Ovary (tissue), 9 donors: ENCODE measurements around the gene WDFY4. TPM values are rescaled to one million over a fixed set of nuclear protein-coding genes. Genes with fewer than 3 reads are reported as not detected.

Experiments used
- DNase-seq, 5 donors: peaks; one replicate each; pipeline ENCODE4 v3.0.0-alpha.2; 2019 to 2020
- H3K27ac ChIP-seq, 2 donors: fragments of 200-600 bp; one replicate each; pipeline versions ENCODE4 v1.5.1 to v1.8.0; 2019 to 2022
- H3K27me3 ChIP-seq: fragments of 200-600 bp; one replicate; pipeline ENCODE4 v1.8.0; 2022
- H3K36me3 ChIP-seq: fragments of 200-600 bp; sonication (generic); one replicate; pipeline ENCODE4 v1.5.1; 2019
- H3K4me1 ChIP-seq: one replicate; pipeline ENCODE4 v1.8.1; 2013; ENCODE audit warnings: mild to moderate bottlenecking, moderate library complexity; ENCODE audit not compliant: insufficient read depth
- H3K4me3 ChIP-seq: fragments of 200-600 bp; sonication (generic); one replicate; pipeline ENCODE4 v1.5.1; 2017
- H3K9me3 ChIP-seq, 2 donors: fragments of 200-600 bp in 1 of 2; sonication (generic) in 1 of 2; one replicate each; pipeline versions ENCODE4 v1.5.1 to v1.8.1; 2013 to 2019; ENCODE audit warnings: mild to moderate bottlenecking in 1 of 2, moderate library complexity in 1 of 2
- EP300 ChIP-seq: sonication (generic); formaldehyde crosslinking; IDR thresholded peaks from one replicate; pipeline ENCODE4 v1.6.1; 2017; ENCODE audit warnings: antibody characterized with exemption
- POLR2A ChIP-seq: fragments of 450-650 bp; IDR thresholded peaks from one replicate; pipeline ENCODE4 v1.6.1; 2017; ENCODE audit warnings: antibody characterized with exemption, mild to moderate bottlenecking, moderate library complexity
- WGBS, 3 donors: extraction: QIAGEN DNeasy Blood & Tissue Kit in 1 of 3; methylation state at CpG; one replicate each; pipeline versions ENCODE4 v1.1.5 to v1.1.7; 2013 to 2017; 5-methylcytosine and 5-hydroxymethylcytosine counted together
- intact Hi-C, 4 donors: fragments of 100-400 bp; cut with DNase I; formaldehyde crosslinking; loops; one replicate each; pipeline versions ENCODE4 v1.11.0 to v1.15.1; 2022 to 2023
- polyA plus RNA-seq, 2 donors: library from polyadenylated mRNA; stranded (reverse); fragments of 200-250 nt in 1 of 2; fragments of 350-450 nt in 1 of 2; fragmentation: Illumina TruSeq in 1 of 2; extraction: RNeasy Lipid Tissue Mini Kit (QIAGEN cat#74804) in 1 of 2; gene quantifications; one replicate each; pipeline ENCODE4 v1.2.3, GENCODE V29; 2013 to 2014
- total RNA-seq, 7 donors: library from RNA; depleted of rRNA in 2 of 7; stranded (reverse); fragments of >200 nt in 2 of 7; fragmentation: NEBNext Ultra II Directional in 3 of 7; extraction: Animal tissue kit (Norgen Biotek cat#: 25700) in 3 of 7; gene quantifications; one replicate each; pipeline versions ENCODE4 v1.1.0 to v1.2.4, GENCODE V29; 2016 to 2023
- TF ChIP-seq, protein P1 (sequence below), 3 donors: fragments of 450-650 bp in 2 of 3; fragments of 200-600 bp in 1 of 3; IDR thresholded peaks; one replicate each; pipeline versions ENCODE4 v1.5.1 to v1.8.0; 2016 to 2022; ENCODE audit warnings: antibody characterized with exemption in 3 of 3, mild to moderate bottlenecking in 1 of 3
- donor health status: DM: no; HTN: no; CAD: no; lungs with moderate emphysema.
- donor health status: DM: no; HTN: no; CAD: no.
- donor health status: Bipolar disorder and iron deficiency.
- donor health status: DM: yes; HTN: yes; CAD: no.
- donor health status: DM: no; HTN: no; CAD: no.
- donor health status: DM: yes; HTN: yes; CAD: no.

The WDFY4 gene
- total and polyA plus RNA-seq, 9 donors, result 0.54 to 4.2 (median 1.7) TPM

DNA sequence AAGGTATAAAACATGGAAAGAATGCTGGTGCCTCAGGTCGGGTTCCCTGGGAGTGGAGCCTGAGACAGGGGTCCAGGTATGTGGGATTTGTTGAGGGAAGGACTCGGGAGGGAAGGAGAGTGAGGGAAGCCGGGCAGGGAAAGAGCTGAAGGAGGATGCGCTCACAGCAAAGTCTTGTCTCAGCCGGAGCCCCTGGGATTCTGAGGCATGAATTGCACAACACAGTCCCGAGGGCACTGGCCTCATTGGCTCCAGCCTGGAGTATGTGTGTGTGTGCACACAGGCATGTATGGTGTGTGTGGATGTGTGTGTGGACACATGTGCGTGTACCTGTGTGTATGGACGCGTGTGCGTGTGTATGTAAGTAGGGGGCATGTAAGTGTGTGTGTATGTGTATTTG is 87.4 kb downstream of the WDFY4 start:
- no peaks in the 10 kb centered on the region for H3K9me3 ChIP-seq
- H3K4me1 ChIP-seq, result peaks cover 4% of the 10 kb centered on the region
- H3K4me3 ChIP-seq, result no peak overlapping the region
- no peaks in the 10 kb centered on the region for H3K36me3 ChIP-seq
- no peak overlapping the region for H3K27ac ChIP-seq
- H3K27me3 ChIP-seq, result no peaks in the 10 kb centered on the region
- WGBS, 3 donors, result 82 to 93% (median 84%) methylated on average over 10 of the region's 10 CpGs
- DNase-seq, result no peak
- TF ChIP-seq EP300 (no peak), POLR2A (no peak)
- TF ChIP-seq, protein P1, sequence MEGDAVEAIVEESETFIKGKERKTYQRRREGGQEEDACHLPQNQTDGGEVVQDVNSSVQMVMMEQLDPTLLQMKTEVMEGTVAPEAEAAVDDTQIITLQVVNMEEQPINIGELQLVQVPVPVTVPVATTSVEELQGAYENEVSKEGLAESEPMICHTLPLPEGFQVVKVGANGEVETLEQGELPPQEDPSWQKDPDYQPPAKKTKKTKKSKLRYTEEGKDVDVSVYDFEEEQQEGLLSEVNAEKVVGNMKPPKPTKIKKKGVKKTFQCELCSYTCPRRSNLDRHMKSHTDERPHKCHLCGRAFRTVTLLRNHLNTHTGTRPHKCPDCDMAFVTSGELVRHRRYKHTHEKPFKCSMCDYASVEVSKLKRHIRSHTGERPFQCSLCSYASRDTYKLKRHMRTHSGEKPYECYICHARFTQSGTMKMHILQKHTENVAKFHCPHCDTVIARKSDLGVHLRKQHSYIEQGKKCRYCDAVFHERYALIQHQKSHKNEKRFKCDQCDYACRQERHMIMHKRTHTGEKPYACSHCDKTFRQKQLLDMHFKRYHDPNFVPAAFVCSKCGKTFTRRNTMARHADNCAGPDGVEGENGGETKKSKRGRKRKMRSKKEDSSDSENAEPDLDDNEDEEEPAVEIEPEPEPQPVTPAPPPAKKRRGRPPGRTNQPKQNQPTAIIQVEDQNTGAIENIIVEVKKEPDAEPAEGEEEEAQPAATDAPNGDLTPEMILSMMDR (IDR thresholded peaks at IDR 0.05), result no peak
- intact Hi-C loops, result no loop called here

DNA sequence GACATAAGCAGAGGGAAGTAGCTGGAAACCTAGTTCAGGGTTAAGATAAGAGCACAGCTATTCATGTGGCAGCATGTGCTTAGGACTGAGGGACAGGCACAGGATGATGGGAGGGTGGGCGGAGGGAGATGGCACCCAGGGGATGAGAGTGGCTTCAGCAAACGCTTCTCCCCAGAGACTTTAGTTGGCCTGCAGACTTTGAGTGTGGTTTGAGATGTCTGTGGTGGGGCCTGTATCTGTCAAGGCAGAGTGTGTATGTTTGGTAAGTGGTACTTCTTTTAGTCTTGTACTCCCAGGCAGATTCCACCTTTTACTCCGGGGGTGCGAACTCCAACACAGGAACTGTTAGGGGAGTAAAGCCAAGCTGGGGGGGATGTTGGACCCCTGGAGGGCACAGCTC is 88.9 kb downstream of the WDFY4 start:
- H3K4me1 ChIP-seq, result peaks cover 4% of the 10 kb centered on the region
- DNase-seq, result no peak
- H3K27ac ChIP-seq, result no peak overlapping the region
- no peaks in the 10 kb centered on the region for H3K9me3 ChIP-seq
- H3K36me3 ChIP-seq, result no peaks in the 10 kb centered on the region
- no peak overlapping the region for H3K4me3 ChIP-seq
- H3K27me3 ChIP-seq, result no peaks in the 10 kb centered on the region
- intact Hi-C loops, result no loop called here
- TF ChIP-seq EP300 (no peak), POLR2A (no peak)
- TF ChIP-seq, protein P1 (IDR thresholded peaks at IDR 0.05), result no peak
- 84 to 89% (median 87%) methylated on average over 4 of the region's 4 CpGs for WGBS, 3 donors

DNA sequence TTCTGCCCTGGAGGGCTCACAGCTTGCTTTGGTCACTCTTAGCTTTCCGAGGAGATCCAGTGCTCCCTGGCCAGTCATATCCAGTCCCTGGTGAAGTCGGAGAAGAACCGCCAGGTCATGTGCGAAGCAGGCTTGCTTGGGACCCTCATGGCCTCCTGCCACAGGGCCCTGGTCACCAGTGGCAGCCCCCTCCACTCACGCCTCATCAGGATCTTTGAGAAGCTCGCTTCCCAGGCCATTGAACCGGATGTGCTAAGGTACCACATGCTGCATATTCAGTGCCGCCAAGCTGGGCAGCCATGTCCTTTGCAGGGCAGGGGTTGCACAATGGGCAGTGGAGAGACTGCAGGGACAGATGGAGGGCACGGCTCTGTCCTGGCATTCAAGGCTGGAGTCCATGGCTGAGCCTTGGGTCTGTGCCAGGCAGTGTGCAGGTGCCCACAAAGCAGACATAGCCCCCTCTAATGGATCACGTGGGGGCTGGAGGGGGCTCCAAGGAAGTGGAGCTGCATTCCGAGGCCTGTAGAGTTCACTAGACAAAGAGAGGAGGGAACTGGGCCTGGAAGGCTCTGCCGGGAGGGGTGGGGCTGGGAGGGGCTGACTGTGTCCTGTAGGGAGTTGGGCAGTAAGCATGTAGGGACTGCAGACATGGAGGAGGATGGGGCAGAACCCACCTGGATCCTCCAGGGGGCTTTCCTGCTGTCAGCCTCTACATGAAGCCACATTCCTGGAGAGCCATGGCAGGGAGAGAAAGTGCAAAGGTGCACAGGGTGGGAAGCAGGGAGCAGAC is 89.9 kb downstream of the WDFY4 start:
- Histone ChIP-seq H3K9me3 (no peaks in the 10 kb centered on the region), H3K27ac (no peak overlapping the region), H3K4me3 (no peak overlapping the region), H3K27me3 (no peaks in the 10 kb centered on the region), H3K36me3 (no peaks in the 10 kb centered on the region), H3K4me1 (peaks cover 4% of the 10 kb centered on the region)
- TF ChIP-seq EP300 (no peak), POLR2A (no peak)
- TF ChIP-seq, protein P1 (IDR thresholded peaks at IDR 0.05), result no peak
- 86 to 88% (median 87%) methylated on average over 11 to 12 of the region's 12 CpGs for WGBS, 3 donors
- intact Hi-C loops, result no loop called here
- no peak for DNase-seq

DNA sequence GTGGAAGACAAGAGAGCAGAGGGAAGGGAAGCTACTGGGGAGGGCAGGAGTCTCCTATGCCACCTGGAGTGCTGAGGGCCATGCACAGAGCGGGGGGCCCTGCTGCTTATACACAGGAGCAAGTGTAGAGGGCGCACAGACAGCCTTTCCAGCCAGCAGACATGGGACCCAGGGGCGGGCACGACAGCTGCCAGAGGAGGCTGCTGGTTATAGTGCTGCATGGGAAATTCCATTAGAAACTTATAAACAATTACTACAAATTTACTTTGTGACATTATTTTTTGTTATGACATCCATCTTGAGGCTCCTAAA is 90.5 kb downstream of the WDFY4 start:
- TF ChIP-seq POLR2A, result no peak
- TF ChIP-seq, protein P1 (IDR thresholded peaks at IDR 0.05), result no peak
- TF ChIP-seq EP300, result no peak
- no peaks in the 10 kb centered on the region for H3K27me3 ChIP-seq
- H3K4me3 ChIP-seq, result no peak overlapping the region
- WGBS, 3 donors, result 91 to 94% (median 92%) methylated on average over 4 of the region's 4 CpGs
- H3K36me3 ChIP-seq, result no peaks in the 10 kb centered on the region
- H3K9me3 ChIP-seq, result no peaks in the 10 kb centered on the region
- peaks cover 4% of the 10 kb centered on the region for H3K4me1 ChIP-seq
- DNase-seq, result no peak
- intact Hi-C loops, result no loop called here
- H3K27ac ChIP-seq, result no peak overlapping the region
